Dendritic cell treated with granulocyte-macrophage colony-stimulating factor and Interleukin-4, amounts not matched to agents 40 ng/mL and 50 ng/mL, for 4 days (primary cell): ENCODE measurements around the gene UCHL1.
"Not testable (repeated sequence)": the region's sequence is repeated elsewhere in the genome, so short reads cannot be mapped to it uniquely, and the experiment has no call there.

Experiments used
- H3K27ac Mint-ChIP-seq: one replicate; pipeline ENCODE4 v1.8.0; 2022; ENCODE audit warnings: mild to moderate bottlenecking, mixed read lengths
- H3K27me3 Mint-ChIP-seq: one replicate; pipeline ENCODE4 v1.8.0; 2022; ENCODE audit warnings: mild to moderate bottlenecking, mixed read lengths
- H3K36me3 Mint-ChIP-seq: one replicate; pipeline ENCODE4 v1.8.0; 2022; ENCODE audit warnings: low read depth, mixed read lengths
- H3K4me1 Mint-ChIP-seq: one replicate; pipeline ENCODE4 v1.8.0; 2022; ENCODE audit warnings: low read depth, mixed read lengths
- H3K4me3 Mint-ChIP-seq: one replicate; pipeline ENCODE4 v1.8.0; 2022; ENCODE audit warnings: mild to moderate bottlenecking, moderate library complexity, mixed read lengths
- H3K9me3 Mint-ChIP-seq: one replicate; pipeline ENCODE4 v1.8.0; 2022; ENCODE audit warnings: mixed read lengths
- intact Hi-C: fragments of 100-400 bp; cut with micrococcal nuclease; formaldehyde crosslinking; loops from one replicate; pipeline ENCODE4 v1.15.0; 2022

Gene UCHL1

GRCh38 chr4:41258783-41259182, 2.1 kb downstream of the UCHL1 start:
- Mint-ChIP-seq H3K4me3 (no peak overlapping the region), H3K36me3 (no peaks in the 10 kb centered on the region), H3K27ac (no peak overlapping the region), H3K4me1 (peaks cover 12% of the 10 kb centered on the region), H3K9me3 (no peaks in the 10 kb centered on the region), H3K27me3 (peaks cover 59% of the 10 kb centered on the region)
- intact Hi-C loops: no loop called here

- H3K9me3 Mint-ChIP-seq: no peaks in the 10 kb centered on the region
- no peak overlapping the region for H3K27ac Mint-ChIP-seq
- no peaks in the 10 kb centered on the region for H3K36me3 Mint-ChIP-seq
- H3K4me1 Mint-ChIP-seq: peaks cover 12% of the 10 kb centered on the region
- H3K27me3 Mint-ChIP-seq: peaks cover 47% of the 10 kb centered on the region
- intact Hi-C loops: no loop called here
- no peak overlapping the region for H3K4me3 Mint-ChIP-seq
Measured at GRCh38 chr4:41260116-41260733, 3.5 kb downstream of the UCHL1 start.

- intact Hi-C loops: no loop called here
- Mint-ChIP-seq H3K27me3 (peaks cover 28% of the 10 kb centered on the region), H3K4me1 (peaks cover 7% of the 10 kb centered on the region), H3K9me3 (no peaks in the 10 kb centered on the region), H3K27ac (no peak overlapping the region), H3K4me3 (no peak overlapping the region), H3K36me3 (no peaks in the 10 kb centered on the region)
Measured at GRCh38 chr4:41262198-41262597, 5.5 kb downstream of the UCHL1 start.

GRCh38 chr4:41264212-41264611, 7.5 kb downstream of the UCHL1 start:
- intact Hi-C loops: no loop called here
- Mint-ChIP-seq H3K36me3 (no peaks in the 10 kb centered on the region), H3K27me3 (peaks cover 11% of the 10 kb centered on the region), H3K4me3 (no peak overlapping the region), H3K4me1 (no peaks in the 10 kb centered on the region), H3K27ac (no peak overlapping the region), H3K9me3 (no peaks in the 10 kb centered on the region)

GRCh38 chr4:41267997-41268396, 11.3 kb downstream of the UCHL1 start:
- intact Hi-C loops: no loop called here
- Mint-ChIP-seq H3K36me3 (no peaks in the 10 kb centered on the region), H3K4me1 (no peaks in the 10 kb centered on the region), H3K4me3 (no peak overlapping the region), H3K27ac (no peak overlapping the region), H3K27me3 (peaks cover 4% of the 10 kb centered on the region), H3K9me3 (no peaks in the 10 kb centered on the region)

- intact Hi-C loops: no loop called here
- H3K4me1 Mint-ChIP-seq: no peaks in the 10 kb centered on the region
- H3K27ac Mint-ChIP-seq: no peak overlapping the region
- H3K36me3 Mint-ChIP-seq: no peaks in the 10 kb centered on the region
- no peaks in the 10 kb centered on the region for H3K9me3 Mint-ChIP-seq
- H3K4me3 Mint-ChIP-seq: no peak overlapping the region
- H3K27me3 Mint-ChIP-seq: peaks cover 6% of the 10 kb centered on the region
Measured at GRCh38 chr4:41268721-41269517, 12.2 kb downstream of the UCHL1 start.

- Mint-ChIP-seq H3K27ac (no peak overlapping the region), H3K4me1 (no peaks in the 10 kb centered on the region), H3K27me3 (peaks cover 6% of the 10 kb centered on the region), H3K36me3 (no peaks in the 10 kb centered on the region), H3K4me3 (no peak overlapping the region), H3K9me3 (no peaks in the 10 kb centered on the region)
- intact Hi-C loops: no loop called here
Measured at GRCh38 chr4:41269682-41270081, 13.0 kb downstream of the UCHL1 start.

GRCh38 chr4:41275931-41276330, 19.2 kb downstream of the UCHL1 start:
- H3K36me3 Mint-ChIP-seq, H3K4me1 Mint-ChIP-seq, H3K27ac Mint-ChIP-seq, H3K4me3 Mint-ChIP-seq, intact Hi-C loops, H3K9me3 Mint-ChIP-seq: not testable (repeated sequence)
- peaks cover 10% of the 10 kb centered on the region for H3K27me3 Mint-ChIP-seq

GRCh38 chr4:41280010-41280409, 23.3 kb downstream of the UCHL1 start:
- intact Hi-C loops: no loop called here

GRCh38 chr4:41281038-41281634, 24.4 kb downstream of the UCHL1 start:
- Mint-ChIP-seq H3K4me1 (no peaks in the 10 kb centered on the region), H3K27ac (no peak overlapping the region), H3K9me3 (no peaks in the 10 kb centered on the region), H3K4me3 (no peak overlapping the region), H3K36me3 (no peaks in the 10 kb centered on the region), H3K27me3 (peaks cover 6% of the 10 kb centered on the region)
- intact Hi-C loops: loop anchor here (1.0 kb wide), 3 partner anchors 363 to 601 kb away; no protein-coding TSS in a partner anchor

More at GRCh38 chr4:41280010-41280409, 23.3 kb downstream of the UCHL1 start:
- Mint-ChIP-seq H3K27ac (no peak overlapping the region), H3K27me3 (peaks cover 6% of the 10 kb centered on the region), H3K4me3 (no peak overlapping the region), H3K9me3 (no peaks in the 10 kb centered on the region), H3K36me3 (no peaks in the 10 kb centered on the region), H3K4me1 (no peaks in the 10 kb centered on the region)

- Mint-ChIP-seq H3K27ac (no peak overlapping the region), H3K4me1 (no peaks in the 10 kb centered on the region), H3K9me3 (no peaks in the 10 kb centered on the region), H3K27me3 (peaks cover 6% of the 10 kb centered on the region), H3K36me3 (no peaks in the 10 kb centered on the region), H3K4me3 (no peak overlapping the region)
- intact Hi-C loops: no loop called here
Measured at GRCh38 chr4:41282366-41282765, 25.6 kb downstream of the UCHL1 start.

GRCh38 chr4:41285202-41285863, 28.6 kb downstream of the UCHL1 start:
- Mint-ChIP-seq H3K27ac (no peak overlapping the region), H3K27me3 (peaks cover 3% of the 10 kb centered on the region), H3K36me3 (no peaks in the 10 kb centered on the region), H3K4me1 (no peaks in the 10 kb centered on the region), H3K9me3 (no peaks in the 10 kb centered on the region), H3K4me3 (no peak overlapping the region)
- intact Hi-C loops: no loop called here

- no peaks in the 10 kb centered on the region for H3K36me3 Mint-ChIP-seq
- H3K27ac Mint-ChIP-seq: no peak overlapping the region
- peaks cover 2% of the 10 kb centered on the region for H3K27me3 Mint-ChIP-seq
- H3K9me3 Mint-ChIP-seq: no peaks in the 10 kb centered on the region
- no peak overlapping the region for H3K4me3 Mint-ChIP-seq
- no peaks in the 10 kb centered on the region for H3K4me1 Mint-ChIP-seq
- intact Hi-C loops: no loop called here
Measured at GRCh38 chr4:41285864-41286235, 29.1 kb downstream of the UCHL1 start.

GRCh38 chr4:41287005-41287404, 30.3 kb downstream of the UCHL1 start:
- Mint-ChIP-seq H3K27me3 (peaks cover 2% of the 10 kb centered on the region), H3K36me3 (no peaks in the 10 kb centered on the region), H3K27ac (no peak overlapping the region), H3K4me3 (no peak overlapping the region), H3K9me3 (no peaks in the 10 kb centered on the region), H3K4me1 (no peaks in the 10 kb centered on the region)
- intact Hi-C loops: no loop called here
